Measurements from ENCODE around the gene PPFIA4.
A peak's percentile ranks its signal among the peaks of the same experiment; 100 is the strongest.
"Not testable (repeated sequence)": the region's sequence is repeated elsewhere in the genome, so short reads cannot be mapped to it uniquely, and the experiment has no call there.

Gene PPFIA4

DNA sequence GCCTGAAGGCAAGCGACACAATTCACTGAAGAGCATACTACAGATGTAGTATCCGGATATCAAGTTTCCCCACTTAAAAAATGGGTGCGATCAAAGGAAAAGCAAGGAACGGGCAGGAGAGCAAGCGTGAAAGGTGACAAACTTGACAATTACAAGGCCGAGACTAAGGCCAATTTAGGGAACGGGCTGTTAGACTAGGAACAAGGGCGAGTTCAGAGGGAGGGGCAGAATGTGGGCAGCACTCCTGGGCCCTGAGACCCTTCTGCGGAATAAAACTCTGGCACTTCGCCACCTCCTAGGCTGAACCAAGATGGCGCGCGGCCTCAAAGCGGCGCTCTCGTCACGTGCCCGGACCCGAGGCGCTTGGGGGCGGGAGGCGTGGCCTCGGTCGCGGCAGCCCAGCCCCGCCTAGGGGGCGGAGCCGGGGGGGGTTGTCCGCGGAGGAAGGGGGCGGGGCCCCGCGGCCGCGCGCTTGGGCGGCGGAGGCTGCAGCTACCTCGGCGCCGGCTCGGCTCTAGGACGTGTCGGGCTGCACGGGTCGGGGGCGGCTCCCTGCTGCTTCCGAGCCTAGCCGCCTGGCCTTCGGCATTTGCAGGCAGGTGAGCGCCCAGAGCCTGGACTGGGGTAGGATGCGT is at the start of gene PPFIA4:
Gene PPFIA4, plus strand, starts transcription at position 461 of the 635 bp plus-strand sequence. CDS start 12,518 bp downstream, outside the sequence.
- DNase-seq = peak; percentile 87

GRCh38 chr1:202976633-202977032 is 49.7 kb upstream of the PPFIA4 start:
- no peak for DNase-seq

- no peak for DNase-seq
Observed at GRCh38 chr1:202979459-202979858, 46.8 kb upstream of the PPFIA4 start.

DNA sequence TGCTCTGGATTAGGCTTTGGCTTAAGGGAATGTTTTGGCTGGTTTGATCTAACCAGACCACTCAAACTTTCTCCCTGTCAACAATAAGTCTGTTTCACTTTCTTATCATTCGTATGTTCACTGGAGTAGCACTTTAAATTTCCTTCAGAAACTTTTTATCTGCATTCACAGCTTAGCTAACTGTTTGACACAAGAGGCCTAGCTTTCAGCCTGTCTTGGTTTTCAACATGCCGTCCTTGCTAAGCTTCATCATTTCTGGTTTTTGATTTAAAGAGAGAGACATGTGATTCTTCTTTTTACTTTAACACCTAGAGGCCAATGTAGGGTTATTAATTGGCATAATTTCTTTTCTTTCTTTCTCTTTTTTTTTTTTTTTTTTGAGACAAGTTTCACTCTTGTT is 44.4 kb upstream of the PPFIA4 start:
- no peak for DNase-seq

DNA sequence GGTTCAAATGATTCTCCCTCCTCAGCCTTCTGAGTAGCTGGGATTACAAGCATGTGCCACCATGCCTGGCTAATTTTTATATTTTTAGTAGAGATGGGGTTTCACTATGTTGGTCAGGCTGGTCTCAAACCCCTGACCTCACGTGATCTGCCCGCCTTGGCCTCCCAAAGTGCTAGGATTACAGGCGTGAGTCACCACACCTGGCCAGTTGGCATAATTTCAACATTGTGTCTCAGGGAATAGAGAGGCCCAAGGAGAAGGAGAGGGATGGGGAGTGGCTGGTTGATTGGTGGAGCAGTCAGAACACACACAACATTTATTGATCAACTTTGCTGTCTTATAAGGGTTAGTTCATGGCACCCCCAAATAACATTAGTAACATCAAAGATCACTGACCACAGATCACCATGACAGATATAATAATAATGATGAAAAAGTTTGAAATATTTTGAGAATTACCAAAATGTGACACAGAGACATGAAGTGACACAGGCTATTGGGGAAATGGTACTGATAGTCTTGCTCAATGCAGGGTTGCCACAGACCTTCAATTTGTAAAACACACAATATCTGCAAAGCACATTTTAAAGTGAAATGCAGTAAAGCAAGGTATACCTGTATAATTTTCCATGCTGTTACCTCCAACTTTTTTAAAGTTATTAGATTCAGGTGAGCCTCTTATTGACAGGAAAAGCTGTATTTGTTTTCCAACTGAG is 43.4 kb upstream of the PPFIA4 start:
- no peak for DNase-seq

DNA sequence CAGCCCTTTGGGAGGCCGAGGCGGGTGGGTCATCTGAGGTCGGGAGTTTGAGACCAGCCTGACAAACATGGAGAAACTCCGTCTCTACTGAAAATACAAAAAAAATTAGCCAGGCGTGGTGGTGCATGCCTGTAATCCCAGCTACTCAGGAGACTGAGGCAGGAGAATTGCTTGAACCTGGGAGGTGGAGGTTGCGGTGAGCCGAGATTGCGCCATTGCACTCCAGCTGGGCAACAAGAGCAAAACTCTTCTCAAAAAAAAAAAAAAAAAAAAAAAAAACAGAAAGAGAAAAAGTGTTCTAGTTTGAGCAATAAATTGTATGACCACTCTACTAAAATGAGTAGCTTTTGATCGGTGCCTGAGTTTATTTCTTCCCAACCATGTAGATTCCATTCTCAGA is 40.2 kb upstream of the PPFIA4 start:
- DNase-seq = not testable (repeated sequence)

GRCh38 chr1:202987255-202987654 is 39.0 kb upstream of the PPFIA4 start:
- no peak for DNase-seq

DNA sequence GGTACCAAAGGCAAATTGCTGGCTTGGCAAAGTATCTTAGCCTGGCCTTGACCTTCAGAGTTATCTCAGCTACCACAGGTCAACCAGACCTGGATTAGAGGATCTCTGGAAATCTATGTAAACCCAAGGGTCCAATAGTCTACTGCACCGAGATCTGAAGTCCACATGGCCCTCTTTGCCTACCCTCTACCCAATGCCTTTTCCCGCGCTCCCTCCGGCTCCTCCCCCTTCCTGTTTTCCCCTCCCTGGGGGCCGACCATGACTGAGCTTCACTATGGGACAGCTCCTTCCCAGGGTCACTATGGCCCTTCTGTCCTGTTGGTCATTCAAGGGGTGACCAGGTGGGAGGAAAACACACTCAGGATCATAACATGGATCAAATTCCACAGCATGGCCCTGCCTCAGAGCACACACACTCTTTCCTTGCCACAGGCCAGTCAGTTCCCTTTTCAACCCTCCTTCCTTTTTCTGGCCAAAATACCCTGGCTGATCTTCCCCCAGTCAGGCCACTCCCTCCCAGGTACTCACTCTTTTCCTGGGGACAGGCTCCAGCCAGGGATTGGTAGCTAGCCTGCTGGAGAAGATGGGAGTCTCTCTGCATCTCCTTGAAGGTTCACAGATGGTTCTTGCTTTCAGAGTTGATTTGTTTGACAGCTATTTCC is 38.2 kb upstream of the PPFIA4 start:
- DNase-seq = no peak

GRCh38 chr1:202989879-202990278 is 36.4 kb upstream of the PPFIA4 start:
- DNase-seq = no peak

GRCh38 chr1:202991112-202991511 is 35.2 kb upstream of the PPFIA4 start:
- DNase-seq = no peak

DNA sequence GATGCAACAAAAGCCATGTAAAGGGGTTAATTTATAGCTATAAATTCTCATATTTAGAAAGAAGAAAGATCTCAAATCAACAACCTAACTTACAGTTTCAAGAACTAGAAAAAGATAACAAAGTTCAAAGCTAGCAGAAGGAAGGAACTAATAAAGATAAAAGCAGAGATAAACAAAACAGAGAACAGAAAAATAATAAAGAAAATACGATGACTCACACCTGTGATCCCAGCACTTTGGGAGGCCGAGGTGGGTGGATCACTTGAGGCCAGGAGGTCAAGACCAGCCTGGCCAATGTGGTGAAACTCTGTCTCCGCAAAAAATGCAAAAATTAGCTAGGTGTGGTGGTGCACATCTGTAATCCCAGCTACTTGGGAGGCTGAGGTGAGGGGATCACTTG is 31.5 kb upstream of the PPFIA4 start:
- no peak for DNase-seq

GRCh38 chr1:202998836-202999750 is 27.2 kb upstream of the PPFIA4 start:
- DNase-seq = peak; percentile 75

DNA sequence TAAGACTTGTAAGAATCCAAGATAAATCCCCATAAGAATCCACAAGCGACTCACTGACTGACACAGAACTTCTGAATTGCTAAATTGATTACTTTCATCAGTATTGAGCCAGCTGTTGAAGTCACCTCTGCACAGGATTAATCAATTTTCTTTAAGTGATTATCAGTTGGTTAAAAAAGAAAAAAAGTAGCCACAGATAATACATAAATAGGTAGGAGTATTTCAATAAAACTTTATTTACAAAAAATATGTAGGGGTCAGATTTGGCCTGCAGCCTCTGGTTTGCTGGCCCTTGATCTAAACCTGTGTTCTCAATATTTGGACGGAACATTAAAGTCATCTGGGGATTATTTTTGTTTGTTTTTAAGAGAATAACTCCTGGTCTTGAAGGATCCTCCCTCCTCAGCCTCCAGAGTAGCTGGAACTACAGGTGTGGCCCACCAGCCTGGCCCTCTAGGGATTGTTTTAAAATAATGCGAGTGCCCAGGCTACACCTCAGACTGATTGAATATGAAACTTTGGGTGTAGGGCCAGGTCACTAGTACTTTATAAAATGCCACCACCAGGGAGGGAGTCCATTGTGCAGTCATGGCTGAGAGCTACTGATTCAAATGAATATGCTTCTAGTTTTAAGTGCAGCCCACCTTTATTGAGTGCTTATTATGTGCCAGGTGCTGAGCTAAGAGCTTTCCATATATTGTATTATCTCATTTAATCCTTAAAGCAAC is 25.9 kb upstream of the PPFIA4 start:
- DNase-seq = no peak

GRCh38 chr1:203001986-203002385 is 24.3 kb upstream of the PPFIA4 start:
- no peak for DNase-seq

GRCh38 chr1:203002951-203003350 is 23.3 kb upstream of the PPFIA4 start:
- DNase-seq = no peak

DNA sequence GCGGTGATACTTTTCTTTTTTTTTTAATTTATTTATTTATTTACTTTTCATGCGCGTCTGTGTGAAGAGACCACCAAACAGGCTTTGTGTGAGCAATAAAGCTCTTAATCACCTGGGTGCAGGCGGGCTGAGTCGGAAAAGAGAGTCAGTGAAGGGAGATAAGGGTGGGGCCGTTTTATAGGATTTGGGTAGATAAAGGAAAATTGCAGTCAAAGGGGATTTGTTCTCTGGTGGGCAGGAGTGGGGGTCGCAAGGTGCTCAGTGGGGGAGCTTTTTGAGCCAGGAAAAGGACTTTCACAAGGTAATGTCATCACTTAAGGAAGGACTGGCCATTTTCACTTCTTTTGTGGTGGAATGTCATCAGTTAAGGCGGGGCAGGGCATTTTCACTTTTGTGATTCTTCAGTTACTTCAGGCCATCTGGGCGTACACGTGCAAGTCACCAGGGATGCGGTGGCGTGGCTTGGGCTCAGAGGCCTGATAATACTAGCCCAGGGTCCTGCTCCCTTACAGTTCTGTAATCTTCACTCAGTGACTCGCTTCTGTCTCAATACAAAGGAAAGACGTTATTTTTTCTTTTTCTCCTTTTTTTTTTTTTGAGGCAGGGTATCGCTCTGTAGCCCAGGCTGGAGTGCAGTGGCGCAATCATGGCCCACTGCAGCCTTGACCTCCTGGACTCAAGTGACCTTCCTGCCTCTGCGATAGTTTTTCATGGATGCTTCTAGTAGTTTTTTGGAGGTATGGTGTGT is 20.7 kb upstream of the PPFIA4 start:
- DNase-seq = not testable (repeated sequence)

DNA sequence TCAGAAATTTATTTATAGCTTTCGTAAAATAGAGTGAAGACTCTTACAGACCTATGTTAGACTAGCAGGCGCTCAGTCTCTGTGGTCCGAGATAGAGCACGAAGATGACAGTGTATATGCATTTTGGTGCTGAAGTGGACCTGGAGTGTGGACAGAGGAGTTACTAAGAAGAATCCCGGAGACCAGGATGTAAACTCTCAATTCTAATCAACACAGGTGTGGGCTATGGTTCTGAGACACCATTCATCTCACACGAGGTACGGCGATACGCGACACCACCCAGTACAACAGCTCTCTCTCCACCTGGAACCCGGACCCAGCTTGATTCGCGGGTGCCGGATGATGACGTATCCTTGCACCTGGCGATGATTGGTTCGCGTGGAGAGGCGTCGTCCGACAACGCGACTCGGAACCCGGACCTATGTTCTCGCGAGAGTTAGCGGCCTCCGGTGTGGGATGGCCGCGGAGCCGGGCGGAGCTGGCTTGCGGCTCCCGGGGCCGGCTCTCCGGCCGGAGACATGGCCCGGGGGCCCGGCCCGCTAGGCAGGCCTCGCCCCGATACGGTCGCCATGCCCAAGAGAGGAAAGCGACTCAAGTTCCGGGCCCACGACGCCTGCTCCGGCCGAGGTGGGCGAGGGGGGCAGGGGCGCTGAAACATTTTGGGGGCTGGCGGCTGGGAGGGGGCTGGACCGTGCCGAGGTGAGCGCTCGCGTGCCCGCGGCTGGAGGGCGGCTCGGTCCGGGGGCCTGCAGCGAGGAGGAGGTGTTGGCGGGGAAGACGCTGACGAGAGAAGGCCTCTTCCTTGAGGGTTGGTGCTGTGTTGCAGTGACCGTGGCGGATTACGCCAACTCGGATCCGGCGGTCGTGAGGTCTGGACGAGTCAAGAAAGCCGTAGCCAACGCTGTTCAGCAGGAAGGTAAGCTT is 19.1 kb upstream of the PPFIA4 start, which contains the start of gene TMEM183A:
Gene TMEM183A, plus strand, starts transcription at position 427 of the 924 bp plus-strand sequence. Its CDS starts 92 bp downstream, at position 519.
- peak; percentile 95 for DNase-seq

- DNase-seq = no peak
Observed at GRCh38 chr1:203009185-203009584, 17.1 kb upstream of the PPFIA4 start.

GRCh38 chr1:203011582-203011981 is 14.7 kb upstream of the PPFIA4 start:
- DNase-seq = no peak

GRCh38 chr1:203017061-203017460 is 9.2 kb upstream of the PPFIA4 start:
- DNase-seq = no peak
